Neural cell (in vitro differentiated cells): Measurements from ENCODE around the gene KLHDC7B. TPM values are rescaled to one million over a fixed set of nuclear protein-coding genes. Genes with fewer than 3 reads are reported as not detected.

Source experiments
- H2AFZ ChIP-seq: fragments of 200-600, 300-800 bp; sonication (generic), shearing (Covaris generic); 2 replicates; pipeline ENCODE4 v1.6.0; 2014; ENCODE audit warnings: low read depth, mild to moderate bottlenecking, antibody characterized with exemption, low read length, moderate library complexity
- H3F3A ChIP-seq: fragments of 200-600 bp; shearing (Covaris generic); 2 replicates; pipeline ENCODE4 v1.6.1; 2016; ENCODE audit warnings: mild to moderate bottlenecking, moderate library complexity, mixed read lengths, antibody characterized with exemption, low read length; ENCODE audit not compliant: insufficient read depth, poor library complexity, severe bottlenecking
- H3K27ac ChIP-seq: fragments of 200-600, 300-800 bp; sonication (generic), shearing (Covaris generic); 2 replicates; pipeline ENCODE4 v1.5.1; 2014; ENCODE audit warnings: mild to moderate bottlenecking, low read length, moderate library complexity
- H3K27me3 ChIP-seq: fragments of 300-800, 200-600 bp; sonication (generic), shearing (Covaris generic); 2 replicates; pipeline ENCODE4 v1.6.0; 2014; ENCODE audit warnings: mild to moderate bottlenecking, low read depth, low read length, moderate library complexity; ENCODE audit not compliant: insufficient read depth
- H3K36me3 ChIP-seq: fragments of 300-800, 200-600 bp; sonication (generic), shearing (Covaris generic); 2 replicates; pipeline ENCODE4 v1.5.1; 2014; ENCODE audit warnings: mild to moderate bottlenecking, antibody characterized with exemption, low read length, moderate library complexity; ENCODE audit not compliant: insufficient read depth
- H3K4me2 ChIP-seq: fragments of 300-800, 200-600 bp; sonication (generic), shearing (Covaris generic); 2 replicates; pipeline ENCODE4 v1.6.0; 2014; ENCODE audit warnings: mild to moderate bottlenecking, low read length
- H3K4me3 ChIP-seq: fragments of 300-800, 200-600 bp; sonication (generic), shearing (Covaris generic); 2 replicates; pipeline ENCODE4 v1.5.1; 2014; ENCODE audit warnings: mild to moderate bottlenecking, low read length, moderate library complexity
- H3K79me2 ChIP-seq: fragments of 200-600 bp; shearing (Covaris generic); replicated peaks from 2 replicates; pipeline ENCODE4 v1.6.0; 2014; ENCODE audit warnings: mild to moderate bottlenecking, low read length, moderate library complexity; ENCODE audit not compliant: insufficient read depth
- H3K9ac ChIP-seq: fragments of 300-800, 200-600 bp; sonication (generic), shearing (Covaris generic); 2 replicates; pipeline ENCODE4 v1.6.1; 2016; ENCODE audit warnings: mild to moderate bottlenecking, low read length, mixed read lengths
- H3K9me2 ChIP-seq: fragments of 200-600 bp; shearing (Covaris generic); 2 replicates; pipeline ENCODE4 v1.6.1; 2016; ENCODE audit warnings: mild to moderate bottlenecking, low read length, mixed read lengths; ENCODE audit not compliant: insufficient read depth
- H3K9me3 ChIP-seq: fragments of 200-600, 300-800 bp; sonication (generic), shearing (Covaris generic); 2 replicates; pipeline ENCODE4 v1.6.1; 2016; ENCODE audit warnings: mild to moderate bottlenecking, mixed run types, low read length, moderate library complexity, mixed read lengths
- H4K20me1 ChIP-seq: fragments of 200-600 bp; shearing (Covaris generic); 2 replicates; pipeline ENCODE4 v1.6.1; 2016; ENCODE audit warnings: mild to moderate bottlenecking, mixed run types; ENCODE audit not compliant: insufficient read depth
- CTCF ChIP-seq: fragments of 450-650 bp; IDR thresholded peaks from 2 replicates; pipeline ENCODE4 v1.5.1; 2014; ENCODE audit warnings: antibody characterized with exemption, mild to moderate bottlenecking, moderate library complexity; ENCODE audit not compliant: poor library complexity, severe bottlenecking
- EP300 ChIP-seq: fragments of 450-650 bp; conservative IDR thresholded peaks from 2 replicates; pipeline ENCODE4 v1.6.1; 2014; ENCODE audit warnings: antibody characterized with exemption, mild to moderate bottlenecking, moderate library complexity; ENCODE audit not compliant: poor library complexity, severe bottlenecking
- EZH2 ChIP-seq: fragments of 200-600, 300-800 bp; shearing (Covaris generic), sonication (generic); IDR thresholded peaks from 2 replicates; pipeline ENCODE4 v1.6.1; 2014; ENCODE audit warnings: antibody characterized with exemption, low read length, borderline replicate concordance, mild to moderate bottlenecking; ENCODE audit not compliant: insufficient read depth, poor library complexity, severe bottlenecking
- MXI1 ChIP-seq: fragments of 450-650 bp; conservative IDR thresholded peaks from 2 replicates; pipeline ENCODE4 v1.6.1; 2014; ENCODE audit warnings: antibody characterized with exemption, mild to moderate bottlenecking; ENCODE audit not compliant: poor library complexity, severe bottlenecking
- POLR2AphosphoS5 ChIP-seq: IDR thresholded peaks from 2 replicates; pipeline ENCODE4 v1.6.1; 2012
- RAD21 ChIP-seq: fragments of 450-650 bp; conservative IDR thresholded peaks from 2 replicates; pipeline ENCODE4 v1.6.1; 2014; ENCODE audit warnings: antibody characterized with exemption, mild to moderate bottlenecking, moderate library complexity
- REST ChIP-seq: IDR thresholded peaks from 2 replicates; pipeline ENCODE4 v1.6.1; 2012; ENCODE audit warnings: borderline replicate concordance
- SMC3 ChIP-seq: fragments of 450-650 bp; conservative IDR thresholded peaks from 2 replicates; pipeline ENCODE4 v1.6.1; 2014; ENCODE audit warnings: antibody characterized with exemption, mild to moderate bottlenecking, moderate library complexity; ENCODE audit not compliant: poor library complexity
- TAF1 ChIP-seq: IDR thresholded peaks from 2 replicates; pipeline ENCODE4 v1.6.1; 2012; ENCODE audit warnings: low read depth
- polyA plus RNA-seq: library from polyadenylated mRNA; depleted of rRNA; stranded (reverse); fragments of >200 nt; gene quantifications from 2 replicates; pipeline ENCODE4 v1.2.3, GENCODE V29; 2014

The KLHDC7B gene
- polyA plus RNA-seq, 1 donor from 2014 or later: not detected

- no peaks in the 10 kb centered on the region for H3K9me2 ChIP-seq
- H3K27me3 ChIP-seq: peaks cover 34% of the 10 kb centered on the region
- no peaks in the 10 kb centered on the region for H4K20me1 ChIP-seq
- H3F3A ChIP-seq: no peaks in the 10 kb centered on the region
- no peak overlapping the region for H3K27ac ChIP-seq
- no peak overlapping the region for H2AFZ ChIP-seq
- H3K4me2 ChIP-seq: no peak overlapping the region
- no peaks in the 10 kb centered on the region for H3K9me3 ChIP-seq
- H3K79me2 ChIP-seq: no peaks in the 10 kb centered on the region
- peak overlapping the region; percentile 57 for H3K4me3 ChIP-seq
- no peak overlapping the region for H3K9ac ChIP-seq
- TF ChIP-seq EZH2: no peak
- TF ChIP-seq MXI1: no peak
- no peak for TF ChIP-seq REST
- no peaks in the 10 kb centered on the region for H3K36me3 ChIP-seq
Measured at GRCh38 chr22:50530877-50531545, 14.7 kb upstream of the KLHDC7B start.

- H3K27me3 ChIP-seq: peaks cover 34% of the 10 kb centered on the region
- H3K4me3 ChIP-seq: peak overlapping the region; percentile 57
- H3K9me2 ChIP-seq: no peaks in the 10 kb centered on the region
- H3K79me2 ChIP-seq: no peaks in the 10 kb centered on the region
- H2AFZ ChIP-seq: no peak overlapping the region
- H3K4me2 ChIP-seq: no peak overlapping the region
- H3K9me3 ChIP-seq: no peaks in the 10 kb centered on the region
- no peaks in the 10 kb centered on the region for H4K20me1 ChIP-seq
- no peaks in the 10 kb centered on the region for H3F3A ChIP-seq
- H3K36me3 ChIP-seq: no peaks in the 10 kb centered on the region
- peak overlapping the region; percentile 20 for H3K9ac ChIP-seq
- no peak overlapping the region for H3K27ac ChIP-seq
- no peak for TF ChIP-seq REST
- no peak for TF ChIP-seq EZH2
- no peak for TF ChIP-seq MXI1
- no peak for TF ChIP-seq POLR2AphosphoS5
- no peak for TF ChIP-seq CTCF
- no peak for TF ChIP-seq TAF1
- no peak for TF ChIP-seq SMC3
- TF ChIP-seq RAD21: no peak
- no peak for TF ChIP-seq EP300
Measured at GRCh38 chr22:50531546-50531961, 14.1 kb upstream of the KLHDC7B start.
